Stimulated activated CD8-positive, alpha-beta memory T cell treated with anti-CD3 and anti-CD28 coated beads, Interleukin-7, amount 100 ng/mL, for 1 hour (primary cell): ENCODE results near the gene RSU1.
"Not testable (repeated sequence)": the region's sequence is repeated elsewhere in the genome, so short reads cannot be mapped to it uniquely, and the experiment has no call there.

Source experiments
- DNase-seq, 2 donors: peaks; one replicate each; pipeline ENCODE4 v3.0.0-alpha.2; 2020; ENCODE audit warnings: low read depth in 2 of 2

The RSU1 gene

DNA sequence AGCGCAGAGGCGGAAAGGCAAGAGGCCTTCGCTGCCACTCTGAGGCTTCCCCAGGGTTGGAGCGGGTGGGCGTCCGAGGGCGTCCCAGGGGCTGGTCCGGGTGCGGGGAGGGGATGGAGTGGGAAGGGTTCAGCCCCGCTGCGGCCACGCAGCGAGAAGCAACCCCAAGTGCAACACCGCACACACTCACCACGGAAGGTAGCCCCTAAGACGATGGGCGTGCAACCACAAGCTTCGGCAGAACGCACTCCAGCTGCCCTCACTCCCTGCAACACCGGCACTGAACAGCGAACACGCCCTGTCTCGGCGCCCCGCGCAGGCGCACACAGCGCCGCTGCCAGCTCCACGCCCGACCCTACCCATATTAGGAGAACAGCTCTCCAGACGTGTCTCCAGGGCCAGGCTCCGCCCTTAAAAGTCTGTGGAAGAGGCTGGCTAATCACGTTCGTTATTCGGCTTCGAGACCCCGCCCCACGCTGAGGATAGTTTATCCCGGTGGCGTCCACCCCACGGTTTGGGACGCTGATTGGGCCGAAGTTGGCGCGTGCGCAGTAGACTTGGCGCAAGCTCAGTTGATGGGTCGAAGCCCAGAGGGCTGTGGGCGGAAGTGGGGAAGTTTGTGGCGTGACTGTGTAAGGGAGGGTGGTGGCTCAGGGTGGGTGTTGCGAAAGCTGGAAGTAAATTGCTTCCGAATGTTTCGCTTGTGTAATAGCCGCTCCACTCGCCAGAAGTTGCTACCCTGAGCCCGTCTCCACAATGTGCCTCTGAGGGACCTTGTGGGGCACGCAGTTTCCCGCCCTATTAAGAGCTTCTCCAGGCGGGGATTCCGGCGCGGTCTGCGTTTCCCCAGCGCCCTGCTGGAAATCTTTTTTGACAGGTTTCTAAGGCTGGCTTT is at the start of gene RSU1:
Gene RSU1 (minus strand): TSS at position 300 of the 895 bp plus-strand sequence. CDS start 343 bp downstream, outside the sequence.
- DNase-seq = peak; percentile 99 to 100

DNA sequence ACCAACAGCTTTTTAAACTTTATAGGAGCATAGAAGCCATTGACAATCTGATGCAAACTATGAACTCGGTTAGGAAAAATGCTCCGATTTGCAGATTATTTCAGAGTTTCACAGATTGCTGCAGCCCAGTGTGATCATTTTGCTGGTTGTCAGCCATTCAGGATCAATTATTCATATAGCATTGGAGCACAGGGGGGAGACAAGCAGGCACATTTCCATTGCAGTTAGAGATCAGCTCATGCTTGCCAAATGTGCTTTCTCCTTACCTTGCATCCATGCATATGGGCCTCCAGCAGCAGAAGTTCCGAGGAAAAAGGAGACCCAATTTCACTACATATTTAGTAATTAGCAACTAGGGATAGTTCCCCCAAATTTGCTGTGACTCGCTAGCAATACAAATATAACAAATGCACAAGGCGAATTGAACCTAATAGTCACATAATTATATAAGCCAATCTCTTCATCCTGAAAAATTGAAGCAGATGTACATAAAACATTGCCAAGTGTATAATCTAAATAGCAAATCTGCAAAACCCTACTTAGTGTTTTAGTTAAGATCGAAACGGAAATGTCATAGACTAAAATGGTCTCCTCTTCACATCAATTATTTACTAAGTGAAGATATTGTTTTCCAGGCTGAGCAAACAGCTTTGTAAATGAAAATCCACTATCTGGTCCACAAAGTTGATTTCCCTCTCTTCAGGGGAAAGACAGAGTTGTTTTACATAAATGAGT is 49.5 kb upstream of the RSU1 start:
- DNase-seq = no peak

DNA sequence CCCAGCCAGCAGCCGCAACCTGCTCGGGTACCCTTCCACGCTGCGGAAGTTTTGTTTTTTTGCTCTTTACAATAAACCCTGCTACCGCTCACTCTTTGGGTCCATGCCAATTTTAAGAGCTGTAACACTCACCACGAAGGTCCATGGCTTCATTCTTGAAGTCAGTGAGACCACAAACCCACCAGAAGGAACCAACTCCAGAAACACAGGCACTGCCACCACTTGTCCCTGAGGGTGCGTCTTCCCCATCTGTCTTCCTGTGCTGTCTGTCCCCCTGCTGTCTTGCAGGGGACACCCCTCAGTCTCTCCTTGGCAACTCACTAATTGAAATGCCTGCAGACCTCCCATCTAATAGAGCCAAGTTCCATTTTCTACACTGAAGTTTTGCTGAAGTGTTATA is 48.5 kb upstream of the RSU1 start:
- no peak for DNase-seq

DNA sequence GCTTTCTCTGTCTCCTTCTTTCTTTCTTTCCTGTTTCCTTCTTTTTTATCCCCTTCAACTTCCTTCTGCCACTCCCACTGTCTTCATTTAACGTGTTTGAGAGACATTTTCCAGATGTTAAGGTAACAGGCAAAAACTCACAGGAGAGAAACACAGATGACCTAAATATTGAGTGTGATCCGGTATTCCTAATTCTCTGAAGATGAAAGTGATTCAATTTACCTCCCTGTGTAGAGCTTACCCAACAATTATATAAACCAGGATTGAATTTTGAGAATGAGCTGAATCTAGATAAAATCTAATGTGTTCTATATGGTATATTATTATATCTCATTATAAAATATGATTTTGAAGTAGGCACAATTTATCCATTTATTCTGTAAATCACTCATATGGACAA is 46.5 kb upstream of the RSU1 start:
- DNase-seq = no peak

DNA sequence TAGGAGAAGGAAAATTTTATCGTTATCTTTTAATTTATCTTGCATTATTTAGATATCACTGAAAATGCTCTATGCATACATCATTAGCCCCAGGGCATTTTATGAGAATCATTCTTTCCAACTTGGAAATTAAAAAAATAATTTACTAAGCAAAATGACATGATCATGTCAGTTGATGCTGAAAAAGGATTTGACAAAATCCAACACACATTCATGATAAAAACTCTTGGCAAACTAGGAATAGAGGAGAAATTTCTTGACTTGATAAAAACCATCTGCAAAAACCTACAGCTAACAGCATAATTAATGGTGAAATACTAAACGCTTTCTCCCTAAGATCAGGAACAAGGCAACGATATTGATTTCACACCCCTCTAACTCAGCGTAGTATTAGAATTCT is 40.2 kb upstream of the RSU1 start:
- no peak for DNase-seq

DNA sequence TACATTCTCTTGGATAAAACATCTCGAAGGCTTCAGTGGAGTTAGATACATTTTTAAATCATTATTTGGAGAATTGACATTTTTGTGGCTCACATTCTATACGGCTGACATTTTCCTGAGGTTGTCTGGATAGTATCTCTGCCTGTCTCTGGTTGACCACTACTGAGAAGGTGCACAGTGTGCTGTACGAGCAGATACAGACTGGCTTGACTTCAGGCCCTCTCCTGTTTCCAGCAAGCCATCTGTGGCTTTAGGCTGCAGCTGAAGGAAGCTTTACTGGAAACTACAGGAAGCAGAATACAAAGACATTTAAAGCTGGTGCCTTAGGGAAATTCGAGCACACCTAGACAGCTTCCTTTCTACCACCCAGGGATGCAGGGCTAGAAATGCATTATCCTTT is 39.3 kb upstream of the RSU1 start:
- DNase-seq = no peak

DNA sequence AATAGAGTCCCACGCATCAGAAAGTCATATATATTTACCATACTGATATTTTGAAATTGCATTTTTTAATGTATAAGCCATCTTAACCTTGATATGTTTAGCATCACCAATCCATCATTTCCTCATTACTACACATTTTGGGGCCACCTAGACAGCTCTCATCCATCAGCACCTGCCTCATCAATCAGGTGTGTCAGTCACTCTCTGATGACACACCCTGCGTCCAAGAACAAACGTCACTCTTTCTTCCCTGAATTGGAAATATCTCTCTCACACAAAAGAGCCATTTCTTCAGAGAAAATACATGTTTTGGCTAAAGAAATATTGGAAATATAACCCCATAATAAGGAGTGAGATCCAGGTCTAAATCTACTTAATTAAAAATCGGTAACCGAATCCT is 38.9 kb upstream of the RSU1 start:
- DNase-seq = no peak

DNA sequence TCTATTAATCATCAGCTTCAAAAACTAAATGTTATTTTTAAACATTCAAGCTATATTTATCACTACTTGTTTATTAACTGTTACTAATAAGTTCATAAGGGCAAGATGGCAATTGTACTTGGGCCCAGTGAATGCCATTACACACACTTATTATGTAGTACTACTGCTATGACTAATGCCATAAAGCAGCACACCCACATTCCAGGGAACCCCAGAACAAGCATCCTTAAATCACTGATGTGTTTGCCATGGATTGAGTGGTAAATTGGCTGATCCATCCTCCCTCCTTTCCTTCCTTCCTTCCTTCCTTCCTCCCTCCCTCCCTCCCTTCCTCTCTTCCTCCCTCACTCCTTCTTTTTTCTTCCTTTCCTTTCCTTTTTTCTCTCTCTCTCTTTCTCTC is 37.4 kb upstream of the RSU1 start:
- no peak for DNase-seq

DNA sequence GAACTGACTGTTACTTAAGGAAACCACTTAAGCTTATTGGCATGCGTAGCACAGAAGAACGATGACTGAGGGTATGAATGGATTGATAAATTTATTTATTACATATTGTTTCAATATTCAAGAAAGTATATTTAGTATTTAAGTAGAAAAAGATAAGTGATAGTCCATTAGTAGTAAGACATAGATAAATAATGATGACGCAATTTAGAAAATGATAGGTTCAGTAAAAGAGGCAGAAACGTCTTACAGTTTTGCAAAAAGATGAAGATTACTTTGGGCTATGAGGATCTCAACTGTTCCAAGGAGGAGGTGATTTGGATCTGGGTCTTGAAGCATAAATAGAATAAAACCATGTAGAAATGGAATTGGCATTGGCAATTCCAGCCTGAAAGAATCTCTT is 36.6 kb upstream of the RSU1 start:
- no peak for DNase-seq

DNA sequence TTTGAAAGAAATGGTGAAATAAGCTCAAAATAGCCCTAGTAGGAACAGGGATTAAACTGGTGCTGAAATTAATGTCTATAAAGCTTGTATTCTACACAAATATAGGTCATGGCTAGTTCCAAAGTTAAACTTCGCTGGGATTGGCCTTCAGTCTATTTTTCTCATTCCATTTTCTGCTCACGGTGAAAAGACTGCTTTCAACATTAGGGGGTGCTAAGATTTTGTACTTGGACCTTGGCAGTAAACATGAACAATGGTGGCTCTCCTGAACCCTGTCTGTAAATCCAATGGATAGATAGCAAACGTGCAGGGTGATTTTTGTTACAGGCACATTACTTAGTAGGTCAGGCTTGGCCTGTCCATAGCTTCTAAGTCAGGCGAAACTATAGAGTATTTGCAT is 36.0 kb upstream of the RSU1 start:
- DNase-seq = no peak

DNA sequence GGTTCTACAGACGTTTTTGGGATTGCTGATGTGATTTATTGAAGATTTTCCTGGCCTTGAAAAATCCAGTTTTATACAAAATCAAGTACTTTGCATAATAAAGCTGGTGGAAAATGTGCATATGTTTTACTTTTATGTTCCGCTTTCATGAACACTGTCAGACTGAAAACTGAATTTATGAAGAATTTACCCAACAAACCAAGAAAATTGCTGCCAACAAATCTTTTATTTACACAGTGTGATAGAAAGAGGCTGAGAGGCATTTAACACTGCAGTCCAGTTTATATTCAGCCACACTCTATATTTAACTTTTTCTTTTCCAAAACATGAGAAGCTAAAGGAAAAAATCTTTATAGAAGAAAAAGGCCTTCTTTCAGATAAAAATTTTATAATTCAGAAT is 35.4 kb upstream of the RSU1 start:
- no peak for DNase-seq

DNA sequence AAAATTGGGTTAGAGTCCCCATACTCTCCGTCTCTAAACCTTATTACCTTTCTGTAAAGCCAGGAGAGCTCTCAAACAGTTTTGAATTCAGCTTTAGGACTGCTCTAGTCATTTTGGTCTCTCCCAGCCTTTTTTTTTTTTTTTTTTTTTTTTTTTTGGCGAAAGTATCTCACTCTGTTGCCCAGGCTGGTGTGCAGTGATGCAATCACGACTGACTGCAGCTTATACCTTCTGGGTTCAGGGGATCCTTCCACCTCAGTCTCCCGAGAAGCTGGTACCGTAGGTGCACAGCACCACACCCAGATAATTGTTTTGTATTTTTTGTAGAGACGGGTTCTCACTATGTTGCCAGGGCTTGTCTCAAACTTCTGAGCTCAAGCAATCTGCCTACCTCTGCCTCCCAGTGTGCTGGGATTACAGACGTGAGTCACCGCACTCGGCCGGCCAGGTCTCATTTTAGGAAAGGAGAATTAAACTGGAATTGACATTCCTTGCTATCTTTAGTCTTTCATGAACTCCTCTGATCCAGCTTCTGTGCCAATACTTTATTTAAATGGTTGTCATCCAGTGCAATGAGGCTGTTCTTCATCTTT is 31.4 kb upstream of the RSU1 start:
- DNase-seq = no peak

DNA sequence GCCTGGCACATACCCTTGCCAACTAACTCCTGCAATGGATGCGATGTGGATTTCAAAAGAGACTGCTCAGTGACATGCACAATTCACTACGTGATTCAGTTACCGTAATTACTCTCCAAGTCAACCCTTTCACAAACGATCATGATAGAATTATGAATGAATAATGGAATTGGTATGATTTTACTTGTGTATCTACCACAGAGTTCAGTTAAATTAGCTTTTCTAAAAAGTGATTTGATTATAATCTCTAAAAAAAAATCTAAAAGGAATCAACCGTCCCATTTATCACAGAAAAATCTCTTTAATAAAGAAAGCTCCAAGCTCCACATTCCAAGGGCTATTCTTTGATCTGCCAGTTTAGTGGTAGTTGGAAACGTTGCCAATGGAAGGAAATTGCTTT is 30.4 kb upstream of the RSU1 start:
- DNase-seq = no peak

DNA sequence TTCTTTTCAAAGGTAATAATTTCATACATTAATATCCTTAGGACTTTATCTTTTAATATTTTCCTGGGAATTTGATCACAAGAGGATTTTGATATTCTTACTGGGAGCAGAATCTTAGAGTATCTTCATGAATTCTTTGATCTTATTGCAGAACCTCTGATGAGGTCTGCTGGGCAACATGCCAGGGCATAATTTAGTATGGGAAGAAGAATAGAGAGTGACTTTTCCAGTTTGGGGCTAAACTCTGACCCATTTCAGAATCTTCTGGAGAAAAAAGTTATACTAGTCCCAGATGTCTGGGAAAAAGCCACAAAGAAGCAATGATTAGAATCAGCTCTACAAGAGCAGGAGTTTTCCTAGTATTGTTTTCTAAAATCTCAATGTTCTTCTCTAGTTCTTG is 28.0 kb upstream of the RSU1 start:
- no peak for DNase-seq

DNA sequence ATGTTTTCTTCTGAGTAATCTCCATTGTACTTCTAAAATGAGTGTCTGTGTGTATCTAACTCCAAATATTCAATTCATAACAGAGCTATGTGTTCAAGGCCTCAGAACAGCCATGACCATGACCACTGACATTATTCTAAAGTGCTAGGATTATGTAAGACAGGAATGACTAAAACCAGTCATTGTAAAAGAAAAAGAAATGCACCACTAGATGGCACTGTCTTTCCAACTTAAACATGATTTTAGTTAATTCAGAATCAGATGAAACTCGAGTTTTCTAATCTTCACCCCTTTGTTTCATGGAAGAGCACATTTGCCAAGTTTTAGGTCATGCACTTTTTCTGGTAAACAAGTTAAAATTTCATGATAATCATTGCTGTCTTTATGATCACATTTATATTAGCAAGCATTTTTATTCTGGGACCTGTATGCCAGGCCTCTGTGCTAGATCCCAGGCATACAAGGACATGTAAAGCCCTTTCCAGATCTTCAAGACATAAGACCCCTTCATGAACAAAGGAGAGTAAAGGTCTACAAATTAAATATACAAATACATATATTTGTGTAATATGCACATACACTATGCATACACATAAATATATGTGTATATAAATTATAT is 26.1 kb upstream of the RSU1 start:
- DNase-seq = no peak

DNA sequence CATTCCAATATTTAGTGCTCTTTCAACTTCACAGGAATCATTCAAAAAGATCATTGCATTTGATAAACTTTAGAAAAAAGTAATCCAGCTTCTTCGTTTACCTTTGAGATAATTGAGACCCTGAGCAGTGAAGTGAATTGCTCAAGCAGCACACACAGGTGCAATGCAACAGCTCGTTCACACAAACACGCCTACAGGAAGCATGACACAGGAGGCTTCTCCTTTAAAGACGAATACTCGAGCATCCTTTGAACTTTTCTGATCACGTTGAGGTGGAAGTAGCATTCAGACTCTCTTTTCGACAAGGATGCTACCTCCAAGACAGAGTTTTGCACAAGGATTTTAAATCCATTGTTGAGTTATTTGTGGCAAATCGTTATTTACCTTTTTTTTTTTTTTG is 18.0 kb upstream of the RSU1 start:
- DNase-seq = no peak

DNA sequence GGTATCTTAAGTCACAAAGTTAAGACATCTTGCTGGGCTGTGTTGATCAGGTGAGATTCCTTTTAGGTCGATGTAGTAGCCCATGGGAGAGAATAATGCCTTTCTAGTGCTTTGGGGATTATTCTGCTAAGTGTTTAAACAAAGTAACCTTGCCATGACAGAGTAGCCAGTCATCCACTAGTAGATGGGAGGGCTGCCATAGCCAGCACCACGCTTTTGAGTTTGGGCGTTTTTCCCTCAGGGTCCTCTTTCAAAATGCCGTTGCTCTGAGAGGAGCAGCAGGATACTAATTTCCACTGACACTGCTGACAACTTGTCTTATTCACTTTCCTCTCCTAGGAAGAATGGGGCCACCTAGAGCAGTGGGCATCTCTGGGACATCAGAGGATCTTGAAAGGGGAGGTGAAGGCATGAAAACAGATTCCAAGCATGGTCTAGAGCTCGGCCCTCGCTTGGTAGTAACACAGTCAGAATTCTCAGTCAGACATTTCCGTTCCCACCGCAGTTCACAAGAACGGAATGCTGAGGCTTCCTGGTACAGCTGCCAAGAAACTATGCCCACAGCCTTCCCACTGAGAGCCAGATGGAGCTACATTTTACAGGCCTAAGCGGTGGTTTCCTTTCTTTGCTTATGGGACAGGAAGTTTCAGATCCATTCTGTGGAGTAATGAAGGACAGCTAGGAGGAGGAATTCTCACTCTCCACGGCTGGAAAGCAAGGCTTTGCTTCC is 15.3 kb upstream of the RSU1 start:
- no peak for DNase-seq

DNA sequence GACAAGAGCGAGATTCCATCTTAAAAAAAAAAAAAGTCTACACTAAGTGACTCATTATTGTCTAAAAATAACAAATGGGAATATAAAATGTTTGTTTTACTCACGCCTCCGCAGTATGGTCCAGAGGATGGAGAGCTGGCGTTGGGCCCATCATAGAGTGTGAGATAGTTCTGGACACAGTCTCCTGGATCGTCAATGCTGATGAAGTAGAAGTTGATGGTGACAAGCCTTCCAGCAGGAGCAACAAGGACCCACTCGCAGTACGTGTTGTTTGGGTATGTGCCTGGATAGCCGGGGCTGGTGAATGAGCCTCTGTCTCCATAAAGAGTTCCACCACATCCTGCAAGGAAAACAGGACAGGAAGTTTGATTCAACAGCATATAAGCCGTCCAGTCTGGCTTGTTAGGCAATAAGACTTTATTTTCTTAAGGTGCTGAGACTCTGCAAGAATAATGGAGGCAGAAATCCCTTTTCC is 11.5 kb upstream of the RSU1 start:
- no peak for DNase-seq

DNA sequence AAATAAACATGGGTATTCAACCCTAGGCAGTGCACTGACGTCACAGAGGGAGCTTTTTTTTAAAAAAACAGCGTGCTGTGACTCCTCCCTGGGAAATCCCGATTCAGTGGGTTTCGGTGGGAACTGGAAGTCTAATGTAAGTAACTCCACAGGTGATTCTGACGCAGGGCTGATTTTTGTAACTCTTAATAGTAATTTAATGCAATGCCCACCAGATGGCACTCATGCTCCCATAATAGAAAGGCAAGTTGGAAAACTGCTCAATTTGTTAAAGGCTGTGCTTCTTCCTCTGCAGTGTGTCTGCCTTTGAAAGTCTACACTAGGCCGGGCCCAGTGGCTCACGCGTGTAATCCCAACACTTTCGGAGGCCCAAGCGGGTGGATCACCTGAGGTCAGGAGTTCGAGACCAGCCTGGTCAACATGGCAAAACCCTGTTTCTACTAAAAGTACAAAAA is 10.9 kb upstream of the RSU1 start:
- DNase-seq = peak; percentile 8 to 22

DNA sequence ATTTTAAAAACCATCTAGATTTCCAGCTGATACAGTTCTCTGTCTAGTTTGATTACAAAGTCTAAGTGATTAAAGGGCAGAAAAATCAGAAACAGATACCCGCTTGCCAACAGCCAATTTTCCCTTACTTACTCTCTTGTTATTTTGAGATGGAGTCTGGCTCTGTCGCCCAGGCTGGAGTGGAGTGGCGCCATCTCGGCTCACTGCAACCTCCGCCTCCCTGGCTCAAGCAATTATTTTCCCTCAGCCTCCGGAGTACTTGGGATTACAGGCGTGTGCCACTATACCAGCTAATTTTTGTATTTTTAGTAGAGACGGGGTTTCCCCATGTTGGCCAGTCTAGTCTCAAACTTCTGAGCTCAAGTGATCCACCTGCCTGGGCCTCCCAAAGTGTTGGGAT is 10.2 kb upstream of the RSU1 start:
- not testable (repeated sequence) for DNase-seq

DNA sequence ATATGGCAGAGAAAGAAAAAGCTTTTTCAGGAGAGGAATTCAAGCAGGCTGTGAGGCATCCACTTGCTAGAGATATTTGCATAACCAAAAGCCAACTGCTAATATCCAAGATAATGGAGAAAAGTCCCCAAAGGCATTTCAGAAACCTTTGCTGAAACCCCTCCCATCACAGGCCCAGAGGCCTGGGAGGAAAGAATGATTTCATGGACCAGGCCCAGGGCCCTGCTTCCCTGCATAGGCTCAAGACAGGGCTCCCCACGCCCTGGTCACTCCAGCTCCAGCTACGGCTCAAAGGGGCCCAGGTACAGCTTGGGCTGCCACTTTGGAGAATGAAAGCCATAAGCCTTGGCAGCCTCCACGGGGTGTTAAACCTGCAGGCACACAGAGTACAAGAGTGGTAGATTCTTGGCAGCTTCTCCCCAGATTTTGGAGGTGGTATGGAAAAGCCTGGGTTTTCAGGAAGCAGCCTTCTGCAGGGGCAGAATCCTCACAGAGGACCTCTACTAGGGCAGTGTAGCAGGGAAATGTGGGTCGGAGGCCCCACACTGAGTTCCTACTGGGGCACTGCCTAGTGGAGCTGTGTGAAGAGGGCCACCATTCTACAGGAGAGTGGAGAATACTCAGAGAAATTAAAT is 5.6 kb upstream of the RSU1 start:
- DNase-seq = no peak
